Measurements from ENCODE around the gene GPR61. TPM values are rescaled to one million over a fixed set of nuclear protein-coding genes. Genes with fewer than 3 reads are reported as not detected.

The GPR61 gene
- total RNA-seq, 1 experiment from 2014 or later = 0.48 TPM

DNA sequence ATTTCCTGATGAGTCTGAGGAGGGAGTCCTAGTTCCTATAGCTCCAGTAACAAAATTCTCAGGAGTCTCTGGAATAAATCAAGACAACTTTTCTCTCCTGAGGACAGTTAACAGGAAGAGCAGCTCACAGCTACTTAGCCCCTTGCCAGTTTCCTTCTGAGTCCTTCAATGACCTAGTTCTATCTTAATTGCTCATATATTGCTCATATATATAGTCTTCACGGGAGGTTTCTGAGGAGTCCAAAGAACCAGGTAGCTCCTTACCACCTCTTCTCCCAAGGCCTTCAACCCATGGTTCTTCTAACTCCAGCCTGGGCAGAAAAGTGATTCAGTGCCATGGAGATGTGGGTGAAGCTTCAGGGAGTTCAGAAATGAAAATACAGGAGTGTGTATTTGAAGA lies 34.7 kb upstream of the GPR61 start:
- H3K23me2 ChIP-seq (ENCODE audit: insufficient read length, low read depth, low read length, poor library complexity, severe bottlenecking) = peaks cover 3% of the 10 kb centered on the region
- H3K14ac ChIP-seq (ENCODE audit: insufficient read depth, low read length) = no peak overlapping the region

More for the DNA sequence above, 34.7 kb upstream of the GPR61 start:
- H3K9me3 Mint-ChIP-seq = no peaks in the 10 kb centered on the region
- H3K4ac ChIP-seq (ENCODE audit: low read depth, low read length) = no peak overlapping the region
- H3K79me2 ChIP-seq (ENCODE audit: insufficient read depth, low read length) = no peaks in the 10 kb centered on the region
- no peak for DNase-seq
- H4K5ac ChIP-seq (ENCODE audit: insufficient read length, low read depth, low read length) = no peak overlapping the region
- H3K9me3 ChIP-seq (ENCODE audit: control insufficient read depth, low read depth, low read length) = no peaks in the 10 kb centered on the region
- no peak overlapping the region for H4K8ac ChIP-seq (replicated peaks; ENCODE audit: insufficient read length, low read depth, low read length)
- H3K27ac ChIP-seq (ENCODE audit: insufficient read length, low read depth, low read length) = no peak overlapping the region
- no peak overlapping the region for H3K23ac ChIP-seq (ENCODE audit: insufficient read length, low read depth, low read length)
- no peaks in the 10 kb centered on the region for H3K4me1 ChIP-seq (ENCODE audit: insufficient read depth, low read length)
- peaks cover 27% of the 10 kb centered on the region for H3K27me3 Mint-ChIP-seq (ENCODE audit: low read depth)
- WGBS (ENCODE audit: extremely low coverage, insufficient read length, low lambda C conversion rate) = no CpG with 5 or more reads among the region's 1 CpG
- no peak overlapping the region for H2BK120ac ChIP-seq (ENCODE audit: low read depth, low read length, poor library complexity, severe bottlenecking)
- no peak overlapping the region for H2BK5ac ChIP-seq (ENCODE audit: insufficient read length, low read length)
- TF ChIP-seq, protein P1, sequence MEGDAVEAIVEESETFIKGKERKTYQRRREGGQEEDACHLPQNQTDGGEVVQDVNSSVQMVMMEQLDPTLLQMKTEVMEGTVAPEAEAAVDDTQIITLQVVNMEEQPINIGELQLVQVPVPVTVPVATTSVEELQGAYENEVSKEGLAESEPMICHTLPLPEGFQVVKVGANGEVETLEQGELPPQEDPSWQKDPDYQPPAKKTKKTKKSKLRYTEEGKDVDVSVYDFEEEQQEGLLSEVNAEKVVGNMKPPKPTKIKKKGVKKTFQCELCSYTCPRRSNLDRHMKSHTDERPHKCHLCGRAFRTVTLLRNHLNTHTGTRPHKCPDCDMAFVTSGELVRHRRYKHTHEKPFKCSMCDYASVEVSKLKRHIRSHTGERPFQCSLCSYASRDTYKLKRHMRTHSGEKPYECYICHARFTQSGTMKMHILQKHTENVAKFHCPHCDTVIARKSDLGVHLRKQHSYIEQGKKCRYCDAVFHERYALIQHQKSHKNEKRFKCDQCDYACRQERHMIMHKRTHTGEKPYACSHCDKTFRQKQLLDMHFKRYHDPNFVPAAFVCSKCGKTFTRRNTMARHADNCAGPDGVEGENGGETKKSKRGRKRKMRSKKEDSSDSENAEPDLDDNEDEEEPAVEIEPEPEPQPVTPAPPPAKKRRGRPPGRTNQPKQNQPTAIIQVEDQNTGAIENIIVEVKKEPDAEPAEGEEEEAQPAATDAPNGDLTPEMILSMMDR (conservative IDR thresholded peaks at IDR 0.05) = no peak
- no peak overlapping the region for H3K9ac ChIP-seq (ENCODE audit: extremely low read depth, insufficient read length, low read length)
- no peak overlapping the region for H2AK5ac ChIP-seq (ENCODE audit: insufficient read length, low read length)
- H3K4me1 Mint-ChIP-seq = peaks cover 8% of the 10 kb centered on the region in 2 experiments
- H3K27ac Mint-ChIP-seq = no peak overlapping the region
- H4K91ac ChIP-seq (ENCODE audit: insufficient read length, low read depth, low read length) = no peak overlapping the region
- H2AFZ ChIP-seq (ENCODE audit: low read length) = no peak overlapping the region
- H3K27me3 ChIP-seq (ENCODE audit: insufficient read depth, low read length) = no peaks in the 10 kb centered on the region
- no peak overlapping the region for H3T11ph ChIP-seq (ENCODE audit: low read length)
- no peak overlapping the region for H2BK15ac ChIP-seq (ENCODE audit: low read depth, low read length)
- no peak overlapping the region for H3K4me2 ChIP-seq (ENCODE audit: insufficient read depth, insufficient read length, low read length)
- no peaks in the 10 kb centered on the region for H3K79me1 ChIP-seq (ENCODE audit: insufficient read depth, low read depth, low read length, poor library complexity, severe bottlenecking)
- no peak overlapping the region for H2BK12ac ChIP-seq (ENCODE audit: insufficient read length, low read depth, low read length)
- H4K20me1 ChIP-seq (ENCODE audit: control insufficient read depth, insufficient read depth, insufficient read length) = no peaks in the 10 kb centered on the region
- H3K36me3 Mint-ChIP-seq (ENCODE audit: insufficient read depth in 1 of 3, low read depth in 3 of 3) = peaks cover 0 to 5% (median 2%) of the 10 kb centered on the region in 3 experiments; a peak in 3 of 7 replicates
- no peak overlapping the region for H3K18ac ChIP-seq (ENCODE audit: insufficient read length, low read depth, low read length)
- no peak overlapping the region for H3K56ac ChIP-seq (ENCODE audit: insufficient read length, low read depth, low read length)
- no peak overlapping the region for H3K4me3 Mint-ChIP-seq
- no peak overlapping the region for H2BK20ac ChIP-seq (ENCODE audit: low read depth, low read length, poor library complexity, severe bottlenecking)
